GM21360 (cell line): ENCODE measurements around the gene PNMA8B.
"Not testable (repeated sequence)": the region's sequence is repeated elsewhere in the genome, so short reads cannot be mapped to it uniquely, and the experiment has no call there.

Experiments
- ATAC-seq: cut with Tn5 transposase; IDR thresholded peaks from one replicate; pipeline ENCODE4 v1.9.1; 2021; ENCODE audit warnings: mild to moderate bottlenecking, moderate library complexity; ENCODE audit not compliant: unreplicated experiment

Gene PNMA8B, protein sequence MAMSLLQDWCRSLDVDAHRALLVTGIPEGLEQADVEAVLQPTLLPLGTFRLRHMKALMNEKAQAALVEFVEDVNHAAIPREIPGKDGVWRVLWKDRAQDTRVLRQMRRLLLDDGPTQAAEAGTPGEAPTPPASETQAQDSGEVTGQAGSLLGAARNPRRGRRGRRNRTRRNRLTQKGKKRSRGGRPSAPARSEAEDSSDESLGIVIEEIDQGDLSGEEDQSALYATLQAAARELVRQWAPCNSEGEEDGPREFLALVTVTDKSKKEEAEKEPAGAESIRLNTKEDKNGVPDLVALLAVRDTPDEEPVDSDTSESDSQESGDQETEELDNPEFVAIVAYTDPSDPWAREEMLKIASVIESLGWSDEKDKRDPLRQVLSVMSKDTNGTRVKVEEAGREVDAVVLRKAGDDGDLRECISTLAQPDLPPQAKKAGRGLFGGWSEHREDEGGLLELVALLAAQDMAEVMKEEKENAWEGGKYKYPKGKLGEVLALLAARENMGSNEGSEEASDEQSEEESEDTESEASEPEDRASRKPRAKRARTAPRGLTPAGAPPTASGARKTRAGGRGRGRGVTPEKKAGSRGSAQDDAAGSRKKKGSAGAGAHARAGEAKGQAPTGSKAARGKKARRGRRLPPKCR

GRCh38 chr19:46495786-46496099 lies at the start of gene PNMA8B:
Gene PNMA8B, minus strand, starts transcription at chr19:46495867. Its CDS starts 402 bp downstream, at chr19:46495465.
- no peak for ATAC-seq

DNA sequence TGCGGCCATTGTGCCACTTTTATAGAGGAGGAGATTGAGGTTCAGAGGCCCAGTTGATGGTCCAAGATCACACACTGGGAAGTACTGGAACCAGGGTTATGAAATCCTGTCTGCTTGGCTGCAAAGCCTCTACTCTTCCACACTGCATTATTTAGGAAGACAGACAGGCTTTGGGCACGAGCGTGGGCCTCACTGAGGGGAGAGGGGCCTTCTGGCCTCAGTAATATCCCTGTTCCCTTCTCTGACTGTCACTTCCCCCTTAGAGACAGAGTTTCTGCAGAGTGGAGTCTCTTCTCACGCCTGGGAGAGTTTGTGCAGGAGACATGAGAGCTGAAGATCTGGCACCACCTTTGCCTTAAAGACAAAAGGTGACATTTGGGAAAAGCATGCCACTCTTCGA lies 49.0 kb upstream of the PNMA8B start:
- ATAC-seq: no peak

GRCh38 chr19:46542428-46543230 lies 47.0 kb upstream of the PNMA8B start:
- no peak for ATAC-seq

DNA sequence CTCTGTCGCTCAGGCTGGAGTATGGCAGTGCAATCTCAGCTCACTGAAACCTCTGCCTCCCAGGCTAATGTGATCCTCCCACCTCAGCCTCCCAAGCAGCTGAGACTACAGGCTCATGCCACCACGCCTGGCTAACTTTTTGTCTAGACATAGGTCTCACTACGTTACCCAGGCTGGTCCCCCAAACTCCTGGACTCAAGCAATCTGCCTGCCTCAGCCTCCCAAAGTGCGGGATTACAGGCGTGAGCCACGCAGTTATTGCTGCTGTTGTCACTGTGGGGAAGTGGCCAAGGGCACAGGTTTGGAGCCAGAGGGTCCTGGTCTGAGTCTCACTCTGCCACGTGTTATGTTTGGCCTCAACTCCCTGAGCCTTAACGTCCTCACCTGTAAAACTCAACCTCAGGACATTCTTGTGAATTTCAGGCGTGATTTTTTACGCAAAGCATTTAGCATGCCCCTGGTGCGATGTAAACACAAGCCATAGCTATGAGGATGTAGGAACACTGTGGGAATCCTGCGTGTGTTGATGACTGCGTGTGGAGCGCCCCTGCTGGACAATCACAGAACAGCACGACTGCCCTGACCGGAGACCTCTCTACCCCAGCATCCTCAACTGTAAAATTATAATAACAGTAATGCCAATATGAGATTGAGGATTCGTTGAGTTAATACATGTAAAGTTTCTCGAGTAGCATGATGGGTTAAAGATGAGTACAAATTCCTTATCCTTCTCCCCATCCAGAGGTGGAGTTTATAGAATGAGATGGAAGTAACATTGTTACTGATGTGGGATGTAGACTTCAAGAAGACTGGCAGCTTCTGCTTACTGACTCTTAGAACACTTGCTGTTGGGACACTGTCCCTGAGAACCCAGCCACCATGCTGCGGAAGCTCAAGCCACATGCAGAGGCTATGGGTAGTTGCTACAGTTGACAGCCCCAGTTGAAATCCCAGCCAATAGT lies 41.8 kb upstream of the PNMA8B start:
- no peak for ATAC-seq

GRCh38 chr19:46536391-46536790 lies 40.7 kb upstream of the PNMA8B start:
- no peak for ATAC-seq

DNA sequence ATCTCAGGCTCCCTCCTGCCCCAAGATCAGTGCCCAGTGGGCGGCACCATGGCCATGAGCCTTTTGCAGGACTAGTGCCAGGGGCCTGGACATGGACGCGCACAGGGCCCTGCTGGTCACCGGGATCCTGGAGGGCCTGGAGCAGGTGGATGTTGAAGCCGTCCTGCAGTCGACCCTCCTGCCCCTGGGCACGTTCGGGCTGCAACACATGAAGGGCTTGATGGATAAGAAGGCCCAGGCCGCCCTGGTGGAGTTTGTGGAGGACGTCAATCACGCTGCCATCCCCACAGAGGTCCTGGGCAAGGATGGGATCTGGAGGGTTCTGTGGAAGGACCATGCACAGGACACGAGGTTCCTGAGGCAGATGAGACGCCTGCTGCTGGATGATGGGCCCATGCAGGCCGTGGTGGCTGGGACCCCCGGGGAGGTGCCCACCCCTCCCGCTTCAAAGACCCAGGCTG lies 38.0 kb upstream of the PNMA8B start:
- ATAC-seq: no peak

GRCh38 chr19:46533078-46533620 lies 37.5 kb upstream of the PNMA8B start:
- ATAC-seq: no peak

GRCh38 chr19:46530636-46531035 lies 35.0 kb upstream of the PNMA8B start:
- ATAC-seq: no peak

- ATAC-seq: no peak
Measured at GRCh38 chr19:46529622-46530451, 34.2 kb upstream of the PNMA8B start.

DNA sequence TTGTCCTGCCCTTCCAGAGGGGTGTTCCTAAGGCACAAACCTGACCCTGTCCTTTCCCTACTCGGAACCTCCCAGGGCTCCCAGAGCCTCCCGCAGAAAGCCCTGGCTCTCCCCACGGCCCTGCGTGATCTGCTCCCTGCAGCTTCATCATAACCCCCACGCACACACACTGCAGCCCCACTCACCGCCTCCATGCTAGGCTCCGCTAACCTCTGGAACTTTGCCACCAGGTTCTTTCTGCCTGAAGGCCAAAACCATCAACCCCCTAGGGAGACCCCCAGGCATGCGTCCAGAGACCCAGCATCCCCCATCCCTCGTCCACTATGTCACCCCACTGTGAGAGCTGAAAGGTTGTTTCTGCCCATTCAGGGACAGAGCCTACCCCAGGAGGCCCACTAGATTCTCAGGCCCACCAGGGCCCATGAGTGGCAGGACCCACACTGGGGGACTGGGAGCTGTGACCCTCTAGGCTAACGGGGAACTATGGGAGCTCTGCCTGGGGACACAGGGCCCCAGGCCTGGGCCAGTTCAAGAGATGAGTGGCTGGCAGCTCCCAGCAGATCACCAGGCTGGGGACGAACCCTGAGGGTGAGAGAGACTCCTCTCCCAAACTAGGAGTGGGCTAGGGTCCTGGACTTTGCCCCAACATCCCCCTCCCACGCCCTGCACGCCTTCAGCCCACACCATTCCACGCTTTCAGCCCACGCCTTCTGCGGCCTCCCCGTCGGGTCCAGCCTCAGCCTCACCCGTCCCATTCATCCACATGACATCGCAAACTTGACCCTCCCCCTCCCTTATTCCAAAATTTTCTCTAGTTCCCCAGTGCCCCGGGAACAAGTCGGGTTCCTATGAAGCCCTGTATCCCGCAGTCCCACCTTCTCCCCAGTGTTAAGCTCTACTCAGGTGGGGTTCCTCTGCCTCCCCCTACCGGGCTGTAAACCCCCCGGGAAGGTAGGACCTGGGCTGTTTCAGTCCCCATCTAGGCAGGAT lies 33.2 kb upstream of the PNMA8B start:
- ATAC-seq: no peak

DNA sequence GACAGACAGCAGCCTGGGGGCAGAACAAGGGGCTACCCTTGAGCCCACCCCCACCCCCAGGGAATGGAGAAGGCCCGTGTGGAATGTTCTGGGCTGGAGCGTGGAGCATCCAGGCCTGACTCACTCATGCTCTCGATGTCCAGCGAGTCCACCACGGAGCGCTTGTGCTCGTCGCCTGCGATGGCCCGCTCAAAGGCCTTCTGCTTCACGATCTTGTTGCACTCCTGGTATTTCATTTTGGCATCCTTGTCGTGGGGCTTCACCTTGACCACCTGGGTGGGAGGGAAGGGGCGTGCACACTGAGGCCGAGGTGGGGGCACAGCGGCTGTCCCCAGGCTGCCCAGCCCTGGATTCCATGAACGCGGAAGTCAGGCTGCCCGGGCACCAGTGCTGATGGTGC lies 31.1 kb upstream of the PNMA8B start:
- ATAC-seq: not testable (repeated sequence)

DNA sequence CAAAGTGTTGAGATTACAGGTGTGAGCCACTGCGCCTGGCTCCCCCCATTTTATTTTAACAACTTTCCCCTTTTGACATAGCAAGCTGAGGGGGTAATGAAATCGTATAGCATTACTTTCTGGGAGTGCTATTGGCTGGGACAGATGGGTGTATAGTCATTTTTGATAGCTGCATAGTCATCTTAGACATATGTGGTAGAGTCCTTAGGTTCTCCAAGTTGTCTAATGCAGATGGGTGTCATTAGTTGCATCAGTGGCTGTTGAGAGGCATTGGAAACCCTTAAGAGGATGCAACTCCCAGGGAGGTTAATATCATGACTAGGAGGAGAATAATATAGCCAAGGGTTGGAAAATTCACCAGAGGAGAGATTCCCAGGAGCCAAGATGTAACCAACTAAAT lies 28.6 kb upstream of the PNMA8B start:
- no peak for ATAC-seq

GRCh38 chr19:46522988-46523387 lies 27.3 kb upstream of the PNMA8B start:
- ATAC-seq: not testable (repeated sequence)

DNA sequence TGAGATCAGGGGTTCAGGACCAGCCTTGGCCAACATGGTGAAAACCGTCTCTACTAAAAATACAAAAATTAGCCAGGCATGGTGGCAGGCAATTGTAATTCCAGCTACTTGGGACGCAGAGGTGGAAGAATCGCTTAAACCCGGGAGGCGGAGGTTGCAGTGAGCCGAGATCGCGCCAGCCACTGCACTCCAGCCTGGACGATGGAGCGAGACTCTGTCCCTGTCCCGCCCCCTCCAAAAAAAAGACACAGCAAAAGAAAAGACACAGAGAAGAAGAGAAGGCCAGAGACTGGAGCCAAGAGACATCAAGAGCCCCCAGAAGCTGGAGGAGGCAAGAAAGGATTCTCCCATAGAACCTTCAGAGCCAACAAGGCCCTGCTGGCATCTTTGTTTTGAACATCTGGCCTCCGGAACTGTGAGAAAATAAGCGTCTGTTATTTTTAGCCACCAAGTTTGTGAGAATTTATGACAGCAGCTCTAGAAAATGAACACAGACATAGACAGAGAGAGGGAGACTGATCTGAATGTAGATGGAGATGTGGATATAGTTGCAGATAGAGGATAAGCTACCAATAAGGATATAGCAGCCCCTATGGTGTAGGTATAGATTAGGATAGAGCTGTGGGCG lies 25.7 kb upstream of the PNMA8B start:
- ATAC-seq: no peak

- no peak for ATAC-seq
Measured at GRCh38 chr19:46520616-46521015, 24.9 kb upstream of the PNMA8B start.

DNA sequence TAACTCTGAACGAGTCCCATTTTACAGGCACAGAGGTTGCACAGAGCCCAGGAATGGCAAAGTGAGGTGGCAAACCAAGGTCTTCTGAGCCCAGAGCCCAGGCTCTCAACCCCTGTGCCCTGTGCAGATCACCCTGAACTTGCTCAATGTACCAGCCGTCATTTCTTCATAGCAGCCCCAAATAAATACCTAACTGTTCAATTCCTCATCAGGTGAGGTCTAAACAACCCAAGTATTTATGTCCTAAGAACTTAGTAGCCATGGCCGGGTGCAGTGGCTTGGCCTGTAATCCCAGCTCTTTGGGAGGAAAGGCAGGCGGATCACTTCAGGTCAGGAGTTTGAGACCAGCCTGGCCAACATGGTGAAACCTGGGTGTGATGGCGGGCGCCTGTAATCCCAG lies 21.8 kb upstream of the PNMA8B start:
- ATAC-seq: no peak

DNA sequence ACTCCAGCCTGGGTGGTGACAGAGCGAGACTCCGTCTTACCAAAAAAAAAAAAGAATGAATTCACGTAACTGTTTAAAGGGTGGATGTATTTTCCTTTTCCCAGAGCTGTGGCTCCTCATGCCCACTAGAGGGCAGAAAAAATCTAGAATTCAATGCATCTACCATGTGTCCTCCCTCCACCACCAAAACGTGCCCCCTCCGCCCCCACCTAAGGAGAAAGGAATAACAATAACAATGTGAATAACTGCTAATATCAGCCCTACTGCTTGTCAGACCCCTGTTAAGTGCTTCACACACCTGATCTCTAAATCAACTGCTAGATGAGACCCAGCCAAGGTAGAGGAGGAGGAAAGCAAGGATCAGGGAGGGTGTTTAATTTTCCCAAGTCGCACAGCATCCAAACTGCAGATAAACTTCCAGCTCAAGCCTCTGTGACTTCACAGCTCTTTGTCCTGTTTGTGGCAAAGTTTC lies 20.2 kb upstream of the PNMA8B start:
- ATAC-seq: no peak

GRCh38 chr19:46515290-46515609 lies 19.6 kb upstream of the PNMA8B start:
- ATAC-seq: no peak
